Astrocyte of the cerebellum (primary cell): ENCODE data around the gene ITM2C.

ENCODE experiments used
- DNase-seq: peaks from one replicate; pipeline ENCODE4 v3.0.0-alpha.2; 2011; ENCODE audit warnings: low read depth
- H3K4me3 ChIP-seq: 2 replicates; pipeline ENCODE4 v1.5.1; 2011; ENCODE audit warnings: mild to moderate bottlenecking, low read depth, low read length, moderate library complexity
- CTCF ChIP-seq: IDR thresholded peaks from 2 replicates; pipeline ENCODE4 v1.5.1; 2012; ENCODE audit warnings: low read length, low read depth, moderate library complexity, mild to moderate bottlenecking; ENCODE audit errors: missing control alignments
- in situ Hi-C: cut with HindIII; loops from 2 replicates; pipeline ENCODE4 v1.10.0; 2017; ENCODE audit warnings: low sequenced_read_pairs

ITM2C gene

GRCh38 chr2:230829959-230830358 lies 34.8 kb upstream of the ITM2C start:
- TF ChIP-seq CTCF, result no peak
- H3K4me3 ChIP-seq, result no peak overlapping the region
- DNase-seq, result no peak
- in situ Hi-C loops, result no loop called here

GRCh38 chr2:230830428-230830827 lies 34.3 kb upstream of the ITM2C start:
- DNase-seq, result no peak

GRCh38 chr2:230840301-230840700 lies 24.4 kb upstream of the ITM2C start:
- DNase-seq, result no peak
- no peak overlapping the region for H3K4me3 ChIP-seq
- no peak for TF ChIP-seq CTCF
- in situ Hi-C loops, result no loop called here

More at GRCh38 chr2:230830428-230830827, 34.3 kb upstream of the ITM2C start:
- in situ Hi-C loops, result no loop called here
- H3K4me3 ChIP-seq, result no peak overlapping the region
- no peak for TF ChIP-seq CTCF

GRCh38 chr2:230842473-230842872 lies 22.3 kb upstream of the ITM2C start:
- no peak for TF ChIP-seq CTCF
- DNase-seq, result no peak
- in situ Hi-C loops, result no loop called here
- H3K4me3 ChIP-seq, result no peak overlapping the region

- DNase-seq, result no peak
- TF ChIP-seq CTCF, result no peak
- in situ Hi-C loops, result no loop called here
- no peak overlapping the region for H3K4me3 ChIP-seq
Measured at GRCh38 chr2:230843132-230843531, 21.6 kb upstream of the ITM2C start.

GRCh38 chr2:230846360-230846759 lies 18.4 kb upstream of the ITM2C start:
- in situ Hi-C loops, result no loop called here
- no peak for TF ChIP-seq CTCF
- no peak overlapping the region for H3K4me3 ChIP-seq
- no peak for DNase-seq

- H3K4me3 ChIP-seq, result no peak overlapping the region
- peak; percentile 39 for DNase-seq
- in situ Hi-C loops, result no loop called here
- TF ChIP-seq CTCF, result peak; percentile 88
Measured at GRCh38 chr2:230847883-230848388, 16.8 kb upstream of the ITM2C start.
